Astrocyte (in vitro differentiated cells and primary cell): ENCODE data around the gene DENND2A. TPM values are rescaled to one million over a fixed set of nuclear protein-coding genes. Genes with fewer than 3 reads are reported as not detected.

Experiments used
- DNase-seq: peaks from one replicate; pipeline ENCODE4 v3.0.0-alpha.2; 2010; ENCODE audit warnings: low read depth
- FAIRE-seq: peaks from 2 replicates; lab custom pipeline; 2011; peaks lifted over from hg19 to GRCh38; lab: Jason Lieb, UNC
- H2AFZ ChIP-seq: 2 replicates; pipeline ENCODE4 v1.6.0; 2012; ENCODE audit warnings: low read depth, low read length, inconsistent platforms
- H3K27ac ChIP-seq: 2 replicates; pipeline ENCODE4 v1.5.1; 2011; ENCODE audit warnings: low read depth, low read length, inconsistent platforms
- H3K27me3 ChIP-seq: 2 replicates; pipeline ENCODE4 v1.6.0; 2011; ENCODE audit warnings: low read length, inconsistent platforms; ENCODE audit not compliant: insufficient read depth
- H3K36me3 ChIP-seq: 2 replicates; pipeline ENCODE4 v1.5.1; 2011; ENCODE audit warnings: low read length, inconsistent platforms; ENCODE audit not compliant: insufficient read depth
- H3K4me1 ChIP-seq: 2 replicates; pipeline ENCODE4 v1.5.1; 2011; ENCODE audit warnings: low read length, inconsistent platforms; ENCODE audit not compliant: insufficient read depth
- H3K4me2 ChIP-seq: 2 replicates; pipeline ENCODE4 v1.6.0; 2012; ENCODE audit warnings: low read length, inconsistent platforms
- H3K4me3 ChIP-seq: 2 replicates; pipeline ENCODE4 v1.5.1; 2011; ENCODE audit warnings: low read depth, mild to moderate bottlenecking, low read length, inconsistent platforms; ENCODE audit not compliant: insufficient read depth
- H3K79me2 ChIP-seq: 2 replicates; pipeline ENCODE4 v1.6.0; 2012; ENCODE audit warnings: mild to moderate bottlenecking, low read length, inconsistent platforms; ENCODE audit not compliant: insufficient read depth
- H3K9ac ChIP-seq: 2 replicates; pipeline ENCODE4 v1.6.0; 2012; ENCODE audit warnings: mild to moderate bottlenecking, low read length, inconsistent platforms
- H3K9me3 ChIP-seq: 2 replicates; pipeline ENCODE4 v1.5.1; 2012; ENCODE audit warnings: low read depth, mild to moderate bottlenecking, low read length, inconsistent platforms; ENCODE audit not compliant: insufficient read depth
- H4K20me1 ChIP-seq: 2 replicates; pipeline ENCODE4 v1.6.0; 2012; ENCODE audit warnings: low read length, inconsistent platforms; ENCODE audit not compliant: insufficient read depth
- H3K27ac Mint-ChIP-seq: one replicate; pipeline ENCODE4 v1.8.0; 2021; ENCODE audit warnings: mild to moderate bottlenecking, mixed read lengths; ENCODE audit not compliant: unreplicated experiment
- H3K27me3 Mint-ChIP-seq: one replicate; pipeline ENCODE4 v1.8.0; 2021; ENCODE audit warnings: low read depth, mixed read lengths; ENCODE audit not compliant: unreplicated experiment
- H3K36me3 Mint-ChIP-seq: one replicate; pipeline ENCODE4 v1.8.0; 2021; ENCODE audit warnings: low read depth, mixed read lengths; ENCODE audit not compliant: unreplicated experiment
- H3K4me1 Mint-ChIP-seq: one replicate; pipeline ENCODE4 v1.8.0; 2021; ENCODE audit warnings: low read depth, mixed read lengths; ENCODE audit not compliant: unreplicated experiment
- H3K4me3 Mint-ChIP-seq: one replicate; pipeline ENCODE4 v1.8.0; 2021; ENCODE audit warnings: mild to moderate bottlenecking, moderate library complexity, mixed read lengths; ENCODE audit not compliant: unreplicated experiment
- H3K9me3 Mint-ChIP-seq: one replicate; pipeline ENCODE4 v1.8.0; 2021; ENCODE audit warnings: mild to moderate bottlenecking, mixed read lengths; ENCODE audit not compliant: unreplicated experiment
- EZH2 ChIP-seq: IDR thresholded peaks from 2 replicates; pipeline ENCODE4 v1.6.1; 2012; ENCODE audit warnings: mild to moderate bottlenecking, low read length, inconsistent platforms; ENCODE audit not compliant: insufficient read depth
- total RNA-seq: library from RNA; stranded (reverse); gene quantifications from 2 replicates; pipeline ENCODE4 v1.2.1, GENCODE V29; 2021
- TF ChIP-seq, protein P1 (sequence below): IDR thresholded peaks from 2 replicates; pipeline ENCODE4 v1.5.1; 2011; ENCODE audit warnings: low read depth, mild to moderate bottlenecking, inconsistent platforms, low read length, moderate library complexity; ENCODE audit not compliant: insufficient read depth

DENND2A gene
- total RNA-seq, 1 donor from 2014 or later: 42.1 TPM

- Histone ChIP-seq H3K9ac (no peak overlapping the region), H3K9me3 (no peaks in the 10 kb centered on the region), H2AFZ (peak overlapping the region; percentile 17), H4K20me1 (no peaks in the 10 kb centered on the region), H3K4me2 (no peak overlapping the region), H3K36me3 (peaks cover 8% of the 10 kb centered on the region), H3K79me2 (no peaks in the 10 kb centered on the region), H3K4me1 (peaks cover 19% of the 10 kb centered on the region), H3K4me3 (no peak overlapping the region), H3K27me3 (no peaks in the 10 kb centered on the region), H3K27ac (no peak overlapping the region)
- DNase-seq: peak; percentile 54
- H3K4me1 Mint-ChIP-seq: peaks cover 2% of the 10 kb centered on the region
- no peak for FAIRE-seq
- TF ChIP-seq, protein P1, sequence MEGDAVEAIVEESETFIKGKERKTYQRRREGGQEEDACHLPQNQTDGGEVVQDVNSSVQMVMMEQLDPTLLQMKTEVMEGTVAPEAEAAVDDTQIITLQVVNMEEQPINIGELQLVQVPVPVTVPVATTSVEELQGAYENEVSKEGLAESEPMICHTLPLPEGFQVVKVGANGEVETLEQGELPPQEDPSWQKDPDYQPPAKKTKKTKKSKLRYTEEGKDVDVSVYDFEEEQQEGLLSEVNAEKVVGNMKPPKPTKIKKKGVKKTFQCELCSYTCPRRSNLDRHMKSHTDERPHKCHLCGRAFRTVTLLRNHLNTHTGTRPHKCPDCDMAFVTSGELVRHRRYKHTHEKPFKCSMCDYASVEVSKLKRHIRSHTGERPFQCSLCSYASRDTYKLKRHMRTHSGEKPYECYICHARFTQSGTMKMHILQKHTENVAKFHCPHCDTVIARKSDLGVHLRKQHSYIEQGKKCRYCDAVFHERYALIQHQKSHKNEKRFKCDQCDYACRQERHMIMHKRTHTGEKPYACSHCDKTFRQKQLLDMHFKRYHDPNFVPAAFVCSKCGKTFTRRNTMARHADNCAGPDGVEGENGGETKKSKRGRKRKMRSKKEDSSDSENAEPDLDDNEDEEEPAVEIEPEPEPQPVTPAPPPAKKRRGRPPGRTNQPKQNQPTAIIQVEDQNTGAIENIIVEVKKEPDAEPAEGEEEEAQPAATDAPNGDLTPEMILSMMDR: no peak
- TF ChIP-seq EZH2: no peak
- no peak overlapping the region for H3K4me3 Mint-ChIP-seq
- no peaks in the 10 kb centered on the region for H3K27me3 Mint-ChIP-seq
- H3K27ac Mint-ChIP-seq: no peak overlapping the region
- peaks cover 37% of the 10 kb centered on the region for H3K36me3 Mint-ChIP-seq
- H3K9me3 Mint-ChIP-seq: no peaks in the 10 kb centered on the region
Observed at GRCh38 chr7:140564643-140565042, 76.0 kb downstream of the DENND2A start.

GRCh38 chr7:140562926-140563481 lies 77.6 kb downstream of the DENND2A start:
- H3K36me3 ChIP-seq: peaks cover 12% of the 10 kb centered on the region
- peaks cover 19% of the 10 kb centered on the region for H3K4me1 ChIP-seq
- Mint-ChIP-seq H3K4me1 (peaks cover 2% of the 10 kb centered on the region), H3K27me3 (no peaks in the 10 kb centered on the region), H3K4me3 (no peak overlapping the region), H3K9me3 (no peaks in the 10 kb centered on the region), H3K36me3 (peaks cover 42% of the 10 kb centered on the region), H3K27ac (no peak overlapping the region)
- H4K20me1 ChIP-seq: no peaks in the 10 kb centered on the region
- no peak for FAIRE-seq
- no peak overlapping the region for H3K9ac ChIP-seq
- TF ChIP-seq EZH2: no peak
- TF ChIP-seq, protein P1: no peak
- no peak overlapping the region for H3K27ac ChIP-seq
- no peak overlapping the region for H3K4me2 ChIP-seq
- H3K27me3 ChIP-seq: no peaks in the 10 kb centered on the region
- no peaks in the 10 kb centered on the region for H3K79me2 ChIP-seq
- H3K9me3 ChIP-seq: no peaks in the 10 kb centered on the region
- H3K4me3 ChIP-seq: no peak overlapping the region
- peak; percentile 60 for DNase-seq
- H2AFZ ChIP-seq: no peak overlapping the region

GRCh38 chr7:140559410-140559809 lies 81.2 kb downstream of the DENND2A start:
- Histone ChIP-seq H3K36me3 (peaks cover 8% of the 10 kb centered on the region), H3K4me1 (peaks cover 3% of the 10 kb centered on the region), H3K4me3 (no peak overlapping the region), H3K9me3 (no peaks in the 10 kb centered on the region), H3K27me3 (no peaks in the 10 kb centered on the region), H2AFZ (no peak overlapping the region), H3K9ac (no peak overlapping the region), H3K4me2 (no peak overlapping the region), H3K79me2 (no peaks in the 10 kb centered on the region), H4K20me1 (no peaks in the 10 kb centered on the region), H3K27ac (no peak overlapping the region)
- H3K27me3 Mint-ChIP-seq: no peaks in the 10 kb centered on the region
- no peaks in the 10 kb centered on the region for H3K4me1 Mint-ChIP-seq
- FAIRE-seq: no peak
- no peak overlapping the region for H3K4me3 Mint-ChIP-seq
- H3K9me3 Mint-ChIP-seq: peaks cover 2% of the 10 kb centered on the region
- TF ChIP-seq EZH2: no peak
- TF ChIP-seq, protein P1: no peak
- no peak for DNase-seq
- H3K27ac Mint-ChIP-seq: no peak overlapping the region
- H3K36me3 Mint-ChIP-seq: peaks cover 36% of the 10 kb centered on the region
